MG63 (cell line): Measurements from ENCODE around the gene P4HA3. TPM values are rescaled to one million over a fixed set of nuclear protein-coding genes. Genes with fewer than 3 reads are reported as not detected.

ENCODE experiments used
- DNase-seq: peaks from one replicate; pipeline ENCODE4 v3.0.0-alpha.2; 2020
- H3K27me3 ChIP-seq: fragments of 250-450 bp; sonication (Bioruptor Pico); 2 replicates; pipeline ENCODE4 v1.5.1; 2020; ENCODE audit warnings: mild to moderate bottlenecking, moderate library complexity
- H3K36me3 ChIP-seq: fragments of 250-450 bp; sonication (Bioruptor Pico); 2 replicates; pipeline ENCODE4 v1.5.1; 2020; ENCODE audit warnings: mild to moderate bottlenecking, moderate library complexity
- H3K4me3 ChIP-seq: fragments of 250-450 bp; sonication (Bioruptor Pico); 2 replicates; pipeline ENCODE4 v1.5.1; 2020; ENCODE audit warnings: mild to moderate bottlenecking, moderate library complexity
- H3K9me3 ChIP-seq: fragments of 250-450 bp; sonication (Bioruptor Pico); 2 replicates; pipeline ENCODE4 v1.5.1; 2020; ENCODE audit warnings: mild to moderate bottlenecking, moderate library complexity
- total RNA-seq: library from RNA; depleted of rRNA; stranded (reverse); fragments of >200 nt; shearing (Covaris generic); gene quantifications from 2 replicates; pipeline ENCODE4 v1.2.3, GENCODE V29; 2014; ENCODE audit warnings: low replicate concordance

Gene P4HA3
- total RNA-seq, 1 experiment from 2014 or later = not detected

- no peak overlapping the region for H3K4me3 ChIP-seq
- DNase-seq = no peak
- H3K9me3 ChIP-seq = no peaks in the 10 kb centered on the region
- H3K36me3 ChIP-seq = no peaks in the 10 kb centered on the region
- H3K27me3 ChIP-seq = no peaks in the 10 kb centered on the region
These were observed 29.0 kb downstream of the P4HA3 start for GRCh38 chr11:74282421-74282820.

DNA sequence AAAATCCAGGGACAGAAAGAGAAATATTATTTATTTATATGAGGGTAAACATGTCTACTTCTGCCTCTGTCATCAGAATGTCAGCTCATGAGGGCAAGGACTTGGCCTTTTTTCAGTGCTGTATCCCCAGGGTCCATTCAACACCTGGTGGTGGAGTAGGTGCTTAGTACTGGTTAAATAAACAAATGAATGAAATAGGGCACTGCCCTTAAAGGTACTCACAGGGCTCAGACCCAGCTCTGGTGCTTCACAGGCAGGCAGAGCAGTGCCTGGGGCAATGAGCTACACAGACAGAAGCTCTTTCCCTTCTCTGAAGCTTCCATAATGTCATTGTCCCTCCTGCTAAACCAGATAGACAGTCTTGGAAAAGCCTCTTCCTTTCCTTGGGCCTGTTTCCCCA is 30.9 kb downstream of the P4HA3 start:
- DNase-seq = no peak
- H3K9me3 ChIP-seq = no peaks in the 10 kb centered on the region
- H3K36me3 ChIP-seq = no peaks in the 10 kb centered on the region
- no peaks in the 10 kb centered on the region for H3K27me3 ChIP-seq
- H3K4me3 ChIP-seq = no peak overlapping the region

DNA sequence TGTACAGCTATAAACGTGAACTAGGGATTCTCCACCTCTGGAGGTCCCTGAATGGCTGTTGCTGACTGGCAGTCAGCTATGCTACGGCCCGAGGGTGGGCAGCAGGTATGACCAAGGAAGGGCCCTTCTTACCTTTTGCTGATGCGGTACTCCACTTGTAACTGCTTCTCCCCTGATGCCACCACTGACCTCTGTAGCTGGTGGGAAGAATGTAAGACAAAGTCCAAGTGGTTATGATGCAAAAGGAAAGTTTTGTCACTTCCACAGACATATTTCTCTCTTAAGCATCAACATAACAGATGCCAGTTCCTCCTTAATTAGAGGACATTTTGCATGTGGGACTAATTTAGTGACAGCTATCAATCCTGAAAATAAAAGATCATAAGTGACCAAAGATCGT is 32.2 kb downstream of the P4HA3 start:
- Histone ChIP-seq H3K4me3 (no peak overlapping the region), H3K27me3 (no peaks in the 10 kb centered on the region), H3K9me3 (no peaks in the 10 kb centered on the region), H3K36me3 (no peaks in the 10 kb centered on the region)
- DNase-seq = no peak

DNA sequence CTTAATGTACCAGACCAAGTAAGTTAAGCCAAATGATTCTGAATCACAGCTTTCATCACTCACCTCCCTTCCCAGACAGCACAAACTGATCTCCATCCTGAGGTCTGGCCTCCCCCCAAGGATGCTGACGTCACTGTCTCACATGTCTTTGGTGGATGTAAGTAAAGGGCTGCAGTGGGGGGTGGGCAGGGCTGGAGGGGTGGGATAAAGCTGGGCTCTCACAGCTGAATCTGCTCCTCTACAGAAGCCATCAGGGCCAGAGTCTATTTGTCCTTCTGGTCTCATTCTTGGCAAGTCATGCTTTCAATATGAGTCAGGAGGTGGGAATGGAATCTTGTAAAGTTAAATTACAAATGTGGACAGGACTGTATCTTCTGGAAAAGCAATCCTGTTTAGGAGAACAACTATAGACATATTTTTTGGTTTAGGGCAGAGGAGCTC is 32.7 kb downstream of the P4HA3 start:
- Histone ChIP-seq H3K36me3 (no peaks in the 10 kb centered on the region), H3K9me3 (no peaks in the 10 kb centered on the region), H3K4me3 (no peak overlapping the region), H3K27me3 (no peaks in the 10 kb centered on the region)
- DNase-seq = peak; percentile 93

DNA sequence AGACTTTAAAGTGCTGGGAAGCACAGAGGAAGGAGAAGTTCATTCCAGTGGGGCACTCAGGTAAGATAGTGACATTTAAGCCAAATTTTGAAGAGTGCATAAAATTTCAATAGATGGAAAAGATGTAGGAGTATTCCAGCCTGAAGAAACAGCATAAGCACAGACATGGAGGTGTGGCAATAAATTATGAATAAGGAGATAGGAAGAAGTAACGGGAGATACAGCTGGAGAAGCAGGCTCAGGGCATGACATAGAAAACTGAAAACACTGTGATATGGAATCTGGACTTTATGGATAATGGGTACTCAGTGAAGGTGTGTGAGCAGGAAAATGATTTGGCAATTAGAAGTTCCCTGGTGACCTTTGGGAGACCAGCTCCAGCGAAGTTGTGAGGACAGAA is 33.3 kb downstream of the P4HA3 start:
- Histone ChIP-seq H3K4me3 (no peak overlapping the region), H3K9me3 (no peaks in the 10 kb centered on the region), H3K36me3 (no peaks in the 10 kb centered on the region), H3K27me3 (no peaks in the 10 kb centered on the region)
- no peak for DNase-seq

GRCh38 chr11:74276581-74276980 is 34.9 kb downstream of the P4HA3 start:
- Histone ChIP-seq H3K36me3 (no peaks in the 10 kb centered on the region), H3K27me3 (no peaks in the 10 kb centered on the region), H3K4me3 (no peak overlapping the region), H3K9me3 (no peaks in the 10 kb centered on the region)
- no peak for DNase-seq

- DNase-seq = no peak
- Histone ChIP-seq H3K4me3 (no peak overlapping the region), H3K36me3 (no peaks in the 10 kb centered on the region), H3K27me3 (no peaks in the 10 kb centered on the region), H3K9me3 (no peaks in the 10 kb centered on the region)
These were observed 39.2 kb downstream of the P4HA3 start for GRCh38 chr11:74272276-74272675.

DNA sequence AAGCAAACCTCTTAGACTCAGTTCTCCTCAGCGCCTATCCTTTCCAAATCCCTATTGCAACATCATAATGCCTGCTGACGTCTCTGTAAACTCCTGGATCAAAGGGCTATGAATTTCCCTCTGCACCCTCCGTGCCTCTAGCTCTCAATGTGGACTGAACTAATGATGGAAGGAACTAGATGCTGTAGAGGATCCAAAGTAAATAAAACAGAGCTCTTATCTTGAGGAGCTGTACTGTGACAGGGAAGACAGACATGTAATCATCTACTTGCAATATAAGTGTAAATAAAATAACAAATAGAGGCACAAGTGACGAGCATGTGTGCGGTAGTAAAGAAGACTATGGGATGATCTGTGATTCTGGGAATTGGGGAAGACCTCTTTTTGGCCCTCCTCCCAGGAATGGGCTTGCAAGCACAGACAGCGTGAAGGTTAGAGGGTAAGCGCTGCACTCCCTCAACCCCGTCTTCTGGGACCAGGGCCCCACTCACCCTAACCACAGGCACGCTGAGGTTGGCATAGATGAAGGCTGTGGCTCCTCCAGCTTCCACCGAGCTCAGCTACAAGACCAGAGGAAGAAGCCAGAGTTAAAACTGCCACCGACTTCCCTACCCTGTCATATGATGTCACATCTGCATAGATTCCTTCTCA is 42.2 kb downstream of the P4HA3 start:
- Histone ChIP-seq H3K4me3 (no peak overlapping the region), H3K27me3 (no peaks in the 10 kb centered on the region), H3K36me3 (no peaks in the 10 kb centered on the region), H3K9me3 (no peaks in the 10 kb centered on the region)
- DNase-seq = no peak

DNA sequence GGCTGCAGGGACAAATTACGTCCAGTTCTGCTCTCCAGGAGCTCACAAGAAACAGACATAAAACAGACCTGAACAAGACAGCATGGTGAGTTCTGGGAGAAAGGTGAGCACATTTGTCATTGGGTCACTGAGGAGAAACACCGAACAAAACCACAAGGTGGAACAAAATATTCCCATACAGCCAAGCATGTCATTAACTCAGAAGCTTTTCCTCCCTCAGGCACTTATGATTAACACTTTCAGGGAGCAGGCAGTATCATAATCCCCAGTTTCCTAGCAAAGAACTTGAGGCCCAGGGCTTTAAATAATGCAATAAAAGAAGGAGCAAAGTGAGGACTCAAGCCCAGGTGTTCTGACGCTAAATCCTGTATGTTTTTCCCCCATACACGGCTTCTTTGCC is 43.0 kb downstream of the P4HA3 start:
- H3K36me3 ChIP-seq = no peaks in the 10 kb centered on the region
- no peaks in the 10 kb centered on the region for H3K27me3 ChIP-seq
- no peaks in the 10 kb centered on the region for H3K9me3 ChIP-seq
- no peak overlapping the region for H3K4me3 ChIP-seq
- DNase-seq = no peak

DNA sequence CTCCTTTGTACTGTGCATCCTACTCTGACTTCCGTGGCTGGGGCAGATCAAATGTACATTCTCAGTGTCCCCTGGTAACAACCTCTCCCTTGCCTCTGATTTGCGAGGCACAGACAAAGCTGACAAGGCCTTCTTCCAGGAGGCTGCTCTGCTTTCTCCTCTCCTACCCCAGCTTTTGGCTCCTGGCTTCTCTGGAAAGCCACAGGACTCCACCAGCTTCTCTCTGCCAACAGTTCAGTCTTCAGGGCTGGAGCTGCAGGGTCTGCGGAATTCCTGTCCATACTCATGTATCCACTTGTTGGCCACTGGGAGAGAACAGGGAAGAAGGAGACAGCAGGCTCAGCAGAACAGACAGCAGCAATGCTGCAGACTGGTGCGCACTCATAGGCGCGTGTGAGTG is 44.4 kb downstream of the P4HA3 start:
- Histone ChIP-seq H3K36me3 (no peaks in the 10 kb centered on the region), H3K27me3 (no peaks in the 10 kb centered on the region), H3K4me3 (no peak overlapping the region), H3K9me3 (no peaks in the 10 kb centered on the region)
- DNase-seq = no peak

DNA sequence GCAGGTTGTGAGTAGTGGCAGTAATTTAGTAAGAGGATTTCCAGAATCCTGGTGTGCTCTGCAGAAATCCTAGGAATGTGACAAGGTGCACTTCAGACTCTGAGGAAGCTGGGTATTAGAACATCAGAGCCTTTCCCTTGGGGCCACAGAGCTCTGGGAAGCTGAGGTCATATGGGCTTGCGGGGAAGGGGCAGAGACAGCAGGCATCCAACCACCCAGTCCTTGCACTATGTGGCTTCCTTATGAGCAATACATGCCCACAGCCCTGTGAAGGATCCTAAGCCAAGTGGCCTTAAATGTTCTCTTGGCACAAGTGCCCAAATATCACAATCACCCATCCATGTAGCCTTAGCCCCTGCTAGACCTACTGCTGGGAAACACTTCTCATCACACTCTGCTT is 46.2 kb downstream of the P4HA3 start:
- no peaks in the 10 kb centered on the region for H3K36me3 ChIP-seq
- no peak overlapping the region for H3K4me3 ChIP-seq
- no peaks in the 10 kb centered on the region for H3K27me3 ChIP-seq
- no peaks in the 10 kb centered on the region for H3K9me3 ChIP-seq
- DNase-seq = no peak

DNA sequence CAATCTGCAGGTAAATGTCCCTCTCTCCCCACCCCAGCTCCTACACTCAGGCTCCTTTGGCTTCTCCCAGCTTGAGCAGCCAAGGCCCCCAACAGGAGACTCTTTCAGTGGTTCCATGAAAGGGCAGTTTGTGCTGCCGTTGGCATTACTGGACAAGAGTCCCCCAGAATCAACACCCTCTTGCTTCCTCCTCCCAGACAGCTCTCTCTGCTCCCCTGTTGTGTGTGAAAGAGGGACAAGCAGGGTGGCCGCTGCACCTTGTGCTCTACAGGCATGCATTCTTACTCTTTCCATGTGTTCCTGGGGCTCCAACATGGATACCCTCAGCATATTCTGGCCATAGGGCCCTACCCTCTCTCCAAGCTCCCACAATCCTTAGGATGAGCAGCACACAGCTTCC is 48.7 kb downstream of the P4HA3 start:
- Histone ChIP-seq H3K27me3 (no peaks in the 10 kb centered on the region), H3K9me3 (no peaks in the 10 kb centered on the region), H3K36me3 (no peaks in the 10 kb centered on the region), H3K4me3 (no peak overlapping the region)
- no peak for DNase-seq

DNA sequence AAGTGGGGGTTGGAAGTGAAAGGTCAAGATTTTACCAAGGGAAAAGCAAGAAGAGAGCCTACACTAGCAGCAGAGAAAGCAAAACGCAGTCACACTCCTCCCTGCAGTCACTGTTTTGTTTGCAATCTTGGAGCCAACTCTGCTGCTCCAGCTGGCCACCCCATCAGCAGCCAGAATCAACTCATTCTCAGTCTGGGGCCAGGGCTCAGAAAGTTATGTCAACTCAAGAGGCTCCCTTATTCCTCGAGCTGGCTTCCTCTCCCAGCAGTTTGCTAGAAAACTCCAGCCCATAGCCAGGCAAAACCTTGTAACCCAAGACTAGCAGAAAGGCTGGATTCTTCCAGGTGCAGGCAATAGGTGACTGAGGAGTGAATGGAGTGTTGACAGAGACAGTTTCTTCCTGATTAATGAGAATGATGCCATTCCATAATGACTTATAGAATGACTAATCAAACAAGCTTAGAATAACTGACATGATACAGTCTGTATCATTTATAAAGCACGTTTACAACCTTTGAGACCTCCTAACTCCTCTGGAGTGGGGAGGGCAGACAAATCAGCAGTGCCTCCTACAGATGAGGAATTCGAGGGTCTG is 53.4 kb downstream of the P4HA3 start:
- Histone ChIP-seq H3K36me3 (peaks cover 10% of the 10 kb centered on the region; the same call in 1 of the 2 replicates), H3K4me3 (no peak overlapping the region), H3K9me3 (no peaks in the 10 kb centered on the region), H3K27me3 (no peaks in the 10 kb centered on the region)
- DNase-seq = peak; percentile 68

DNA sequence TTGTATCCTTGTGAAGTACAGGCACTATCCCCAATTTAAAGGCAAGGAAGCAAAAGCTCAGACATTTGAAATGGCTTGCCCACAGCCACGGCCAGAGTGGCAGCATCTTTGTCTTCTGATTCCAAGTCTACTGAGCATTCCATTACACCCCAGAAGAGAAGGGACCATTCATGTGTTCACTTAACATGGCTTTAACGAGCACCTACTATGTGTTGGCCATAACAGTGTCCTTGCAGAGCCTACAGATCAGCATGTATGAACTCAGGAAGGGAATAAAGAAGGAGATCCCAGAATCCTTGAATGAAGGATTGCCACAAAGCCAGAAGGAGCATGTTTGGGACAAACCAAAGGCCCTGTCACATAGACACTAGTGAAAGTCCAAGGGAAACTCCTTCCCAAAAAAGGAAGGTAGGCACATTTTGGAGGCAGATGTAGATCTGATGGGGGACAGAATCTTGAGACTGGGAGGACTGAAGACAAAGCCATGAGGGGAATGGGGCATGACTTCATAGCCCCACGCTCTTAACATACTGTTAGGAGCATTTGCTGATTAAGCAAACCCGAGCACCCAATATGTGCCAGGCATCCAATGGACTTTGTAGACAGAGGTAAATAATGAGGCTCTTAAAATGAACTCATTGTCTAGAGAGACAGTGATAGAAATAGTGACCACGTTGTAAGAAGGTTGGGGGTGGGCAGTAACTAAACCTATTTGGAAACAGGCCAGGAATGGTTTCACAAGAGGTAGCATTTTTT is 54.9 kb downstream of the P4HA3 start:
- no peak for DNase-seq
- Histone ChIP-seq H3K36me3 (peaks cover 14% of the 10 kb centered on the region; the same call in 1 of the 2 replicates), H3K9me3 (no peaks in the 10 kb centered on the region), H3K27me3 (no peaks in the 10 kb centered on the region), H3K4me3 (no peak overlapping the region)

DNA sequence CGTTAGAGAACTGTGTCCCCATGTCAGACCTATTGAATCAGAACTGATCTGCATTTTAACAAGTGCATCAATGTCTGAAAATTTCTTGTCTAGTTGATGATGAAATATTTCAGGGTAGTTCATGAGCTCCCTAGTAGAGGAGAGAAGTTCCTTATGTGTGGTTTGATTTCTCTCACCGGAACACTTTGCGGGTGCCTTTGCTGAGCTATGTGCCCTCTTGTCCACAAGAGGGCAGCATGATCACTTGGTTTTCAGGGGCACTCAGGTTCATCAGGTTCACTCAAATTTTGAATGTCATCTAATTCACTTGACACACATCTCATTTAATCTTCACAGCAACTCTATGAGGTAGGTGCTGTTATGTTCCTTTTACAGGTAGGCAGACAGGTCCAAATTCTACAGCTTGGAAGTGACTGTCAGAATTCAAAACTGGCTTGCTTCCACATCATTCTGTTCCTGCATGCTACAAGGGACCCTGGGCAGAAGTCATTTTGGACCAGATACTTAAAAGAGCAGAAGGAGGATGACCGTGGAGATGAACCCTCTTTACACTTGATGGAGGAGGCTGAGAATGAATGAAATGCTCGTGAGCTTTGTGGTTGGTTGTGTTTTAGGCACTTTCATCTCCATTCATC is 55.6 kb downstream of the P4HA3 start:
- H3K36me3 ChIP-seq = peaks cover 19% of the 10 kb centered on the region
- H3K27me3 ChIP-seq = no peaks in the 10 kb centered on the region
- no peaks in the 10 kb centered on the region for H3K9me3 ChIP-seq
- DNase-seq = peak; percentile 9
- no peak overlapping the region for H3K4me3 ChIP-seq

- Histone ChIP-seq H3K27me3 (no peaks in the 10 kb centered on the region), H3K4me3 (no peak overlapping the region), H3K9me3 (no peaks in the 10 kb centered on the region), H3K36me3 (peaks cover 27% of the 10 kb centered on the region)
- DNase-seq = no peak
These were observed 58.1 kb downstream of the P4HA3 start for GRCh38 chr11:74253361-74253760.

DNA sequence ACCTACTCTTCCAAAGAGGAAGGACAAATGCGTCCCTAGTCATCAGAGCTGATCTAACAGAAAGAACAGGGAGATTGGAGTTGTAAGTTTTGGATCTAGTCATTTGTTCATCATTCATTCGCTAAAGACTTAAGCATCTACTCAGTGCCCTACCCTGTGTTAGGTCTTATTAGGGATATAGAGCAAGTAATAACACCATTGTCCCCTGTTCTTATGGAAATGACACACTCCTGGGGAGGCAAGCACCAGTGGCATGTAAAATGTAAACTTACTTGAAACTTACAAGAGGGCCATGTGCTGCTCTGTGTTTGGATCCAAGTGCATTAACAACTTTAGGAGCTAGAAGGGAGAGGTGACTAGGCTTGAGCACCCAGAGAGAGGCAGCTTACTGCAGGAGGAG is 61.9 kb downstream of the P4HA3 start:
- Histone ChIP-seq H3K4me3 (no peak overlapping the region), H3K9me3 (no peaks in the 10 kb centered on the region), H3K27me3 (no peaks in the 10 kb centered on the region), H3K36me3 (peaks cover 31% of the 10 kb centered on the region)
- DNase-seq = no peak
